Measurements from ENCODE around the gene GMPPA. TPM values are rescaled to one million over a fixed set of nuclear protein-coding genes. Genes with fewer than 3 reads are reported as not detected.
A peak's percentile ranks its signal among the peaks of the same experiment; 100 is the strongest.

GMPPA gene
- total and polyA plus RNA-seq, 9 of the 15 experiments (the other 6 are each of a cell fraction or from before 2014, with no cell fraction given), result 7.0 to 101 (median 66.7) TPM

GRCh38 chr2:219514196-219514761 lies 15.6 kb downstream of the GMPPA start, which contains the start of gene ASIC4 (continued):
- TF ChIP-seq L3MBTL2 (IDR thresholded peaks at IDR 0.05) (peak; percentile 93), ZNF3 (CRISPR knock-in tag; IDR thresholded peaks at IDR 0.05) (no peak), NCOA4 (IDR thresholded peaks at IDR 0.05; ENCODE audit: partially characterized antibody) (no peak), TCF7L2 (IDR thresholded peaks at IDR 0.05; ENCODE audit: low read depth, low read length) (no peak), STAT5B (CRISPR knock-in tag; IDR thresholded peaks at IDR 0.05) (no peak), ZNF121 (CRISPR knock-in tag; conservative IDR thresholded peaks at IDR 0.05) (no peak), CBFB (CRISPR knock-in tag; IDR thresholded peaks at IDR 0.05) (no peak), SMAD3 (CRISPR knock-in tag; conservative IDR thresholded peaks at IDR 0.05) (peak; percentile 83; the same call in 1 of the 2 replicates), MBD2 (IDR thresholded peaks at IDR 0.05; ENCODE audit: borderline replicate concordance, low read depth) (0 out of 2 replicates have a peak, but pooled peaks have one; percentile 23), XRCC5 (IDR thresholded peaks at IDR 0.05; ENCODE audit: low read depth, low read length) (no peak; the same call in 1 of the 2 replicates), SMARCC2 (IDR thresholded peaks at IDR 0.05; ENCODE audit: low read depth) (peak; percentile 84), MEF2D (tag; conservative IDR thresholded peaks at IDR 0.05; ENCODE audit: low read depth) (peak; percentile 67), ZNF57 (CRISPR knock-in tag; IDR thresholded peaks at IDR 0.05) (no peak), PCBP1 (IDR thresholded peaks at IDR 0.05; ENCODE audit: low read depth, low read length, poor library complexity, severe bottlenecking) (peak; percentile 82), PHF20 (IDR thresholded peaks at IDR 0.05; ENCODE audit: partially characterized antibody) (peak; percentile 69), LARP7 (IDR thresholded peaks at IDR 0.05) (no peak), HNRNPK (IDR thresholded peaks at IDR 0.05; ENCODE audit: low read depth, low read length, poor library complexity, severe bottlenecking) (no peak), ZNF134 (CRISPR knock-in tag; conservative IDR thresholded peaks at IDR 0.05) (0 out of 2 replicates have a peak, but pooled peaks have one; percentile 39), ZNF561 (CRISPR knock-in tag; conservative IDR thresholded peaks at IDR 0.05) (no peak), TFE3 (CRISPR knock-in tag; IDR thresholded peaks at IDR 0.05) (no peak), POLR2AphosphoS5 (IDR thresholded peaks at IDR 0.05; ENCODE audit: control insufficient read depth, insufficient read depth, low read depth, low read length) (peak; percentile 87), MITF (IDR thresholded peaks at IDR 0.05) (no peak), SETDB1 (IDR thresholded peaks at IDR 0.05; ENCODE audit: low read length) (no peak)
- TF ChIP-seq, protein P1, sequence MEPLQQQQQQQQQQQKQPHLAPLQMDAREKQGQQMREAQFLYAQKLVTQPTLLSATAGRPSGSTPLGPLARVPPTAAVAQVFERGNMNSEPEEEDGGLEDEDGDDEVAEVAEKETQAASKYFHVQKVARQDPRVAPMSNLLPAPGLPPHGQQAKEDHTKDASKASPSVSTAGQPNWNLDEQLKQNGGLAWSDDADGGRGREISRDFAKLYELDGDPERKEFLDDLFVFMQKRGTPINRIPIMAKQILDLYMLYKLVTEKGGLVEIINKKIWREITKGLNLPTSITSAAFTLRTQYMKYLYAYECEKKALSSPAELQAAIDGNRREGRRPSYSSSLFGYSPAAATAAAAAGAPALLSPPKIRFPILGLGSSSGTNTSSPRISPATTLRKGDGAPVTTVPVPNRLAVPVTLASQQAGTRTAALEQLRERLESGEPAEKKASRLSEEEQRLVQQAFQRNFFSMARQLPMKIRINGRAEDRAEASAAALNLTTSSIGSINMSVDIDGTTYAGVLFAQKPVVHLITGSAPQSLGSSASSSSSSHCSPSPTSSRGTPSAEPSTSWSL (CRISPR knock-in tag; IDR thresholded peaks at IDR 0.05; ENCODE audit: borderline replicate concordance), result no peak
- TF ChIP-seq, protein P2, sequence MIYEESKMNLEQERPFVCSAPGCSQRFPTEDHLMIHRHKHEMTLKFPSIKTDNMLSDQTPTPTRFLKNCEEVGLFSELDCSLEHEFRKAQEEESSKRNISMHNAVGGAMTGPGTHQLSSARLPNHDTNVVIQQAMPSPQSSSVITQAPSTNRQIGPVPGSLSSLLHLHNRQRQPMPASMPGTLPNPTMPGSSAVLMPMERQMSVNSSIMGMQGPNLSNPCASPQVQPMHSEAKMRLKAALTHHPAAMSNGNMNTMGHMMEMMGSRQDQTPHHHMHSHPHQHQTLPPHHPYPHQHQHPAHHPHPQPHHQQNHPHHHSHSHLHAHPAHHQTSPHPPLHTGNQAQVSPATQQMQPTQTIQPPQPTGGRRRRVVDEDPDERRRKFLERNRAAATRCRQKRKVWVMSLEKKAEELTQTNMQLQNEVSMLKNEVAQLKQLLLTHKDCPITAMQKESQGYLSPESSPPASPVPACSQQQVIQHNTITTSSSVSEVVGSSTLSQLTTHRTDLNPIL (CRISPR knock-in tag; IDR thresholded peaks at IDR 0.05), result no peak

Data from K562 (cell line).